Measurements from ENCODE around the gene C12orf75.
"Not testable (repeated sequence)": the region's sequence is repeated elsewhere in the genome, so short reads cannot be mapped to it uniquely, and the experiment has no call there.

Gene C12orf75

DNA sequence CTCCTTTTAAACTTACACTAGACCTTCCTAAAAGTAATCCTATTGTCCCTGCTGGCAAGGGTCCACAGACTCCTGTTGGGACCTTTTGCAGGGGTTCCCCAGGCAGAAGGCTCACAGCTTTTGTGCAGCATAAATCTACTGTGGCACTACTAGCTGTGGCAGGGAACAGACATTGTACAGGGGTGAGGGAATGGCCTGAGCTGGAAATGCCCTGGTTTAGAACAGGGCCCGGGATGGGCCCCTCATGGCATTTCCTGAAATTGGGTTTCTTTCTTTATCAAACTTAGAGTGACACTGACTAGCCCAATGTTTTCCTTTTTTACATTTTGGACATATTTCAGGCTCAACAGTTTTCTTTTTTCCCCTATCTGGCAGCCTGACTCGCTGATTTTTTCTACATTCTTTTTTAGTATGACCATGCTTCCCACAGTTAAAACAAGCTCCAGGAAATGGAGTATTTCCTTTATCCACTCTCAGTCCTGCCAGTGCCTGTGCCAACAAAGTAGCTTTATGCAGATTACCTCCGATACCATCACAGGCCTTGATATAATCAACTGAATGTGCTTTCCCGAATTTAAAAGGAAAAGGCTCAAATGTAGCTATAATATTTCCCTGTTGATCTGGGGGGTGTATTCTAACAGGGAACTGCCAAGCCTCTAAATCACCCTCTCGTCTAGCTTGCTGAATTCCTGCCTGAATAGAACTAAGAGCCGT is 22.7 kb upstream of the C12orf75 start:
- H3K4me3 ChIP-seq (ENCODE audit: low read length); DNase-seq (ENCODE audit: low read depth, low spot score): not testable (repeated sequence)

- not testable (repeated sequence) for H3K4me3 ChIP-seq (ENCODE audit: low read length); DNase-seq (ENCODE audit: low read depth, low spot score)
Observed at GRCh38 chr12:105308839-105309238, 21.7 kb upstream of the C12orf75 start.

GRCh38 chr12:105309384-105309783 is 21.1 kb upstream of the C12orf75 start:
- not testable (repeated sequence) for H3K4me3 ChIP-seq (ENCODE audit: low read length); DNase-seq (ENCODE audit: low read depth, low spot score)

DNA sequence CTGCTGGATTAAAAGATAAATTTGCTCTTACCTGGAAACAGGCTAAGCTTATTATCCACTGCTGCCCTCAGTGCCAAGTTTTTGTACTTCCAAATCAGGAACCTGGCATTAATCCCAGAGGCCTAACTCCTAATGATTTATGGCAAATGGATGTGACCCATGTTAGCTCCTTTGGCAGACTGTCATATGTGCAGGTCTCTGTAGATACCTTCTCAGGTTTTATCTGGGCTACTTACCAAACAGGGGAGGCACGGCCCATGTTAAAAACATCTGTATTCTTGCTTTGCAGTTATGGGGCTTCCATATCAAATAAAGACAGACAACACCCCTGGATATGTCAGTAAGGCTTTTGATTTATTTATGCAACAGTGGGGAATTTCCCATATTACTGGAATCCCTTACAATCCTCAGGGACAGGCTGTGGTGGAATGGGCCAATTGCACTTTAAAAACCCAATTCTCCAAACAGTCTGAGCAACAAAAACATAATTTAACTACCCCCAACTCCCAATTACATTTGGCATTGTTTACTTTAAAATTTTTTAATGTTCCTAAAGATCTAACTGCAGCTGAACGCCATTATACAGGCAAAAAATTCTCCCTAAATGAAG is 19.9 kb upstream of the C12orf75 start:
- H3K4me3 ChIP-seq (ENCODE audit: low read length); DNase-seq (ENCODE audit: low read depth, low spot score): not testable (repeated sequence)

DNA sequence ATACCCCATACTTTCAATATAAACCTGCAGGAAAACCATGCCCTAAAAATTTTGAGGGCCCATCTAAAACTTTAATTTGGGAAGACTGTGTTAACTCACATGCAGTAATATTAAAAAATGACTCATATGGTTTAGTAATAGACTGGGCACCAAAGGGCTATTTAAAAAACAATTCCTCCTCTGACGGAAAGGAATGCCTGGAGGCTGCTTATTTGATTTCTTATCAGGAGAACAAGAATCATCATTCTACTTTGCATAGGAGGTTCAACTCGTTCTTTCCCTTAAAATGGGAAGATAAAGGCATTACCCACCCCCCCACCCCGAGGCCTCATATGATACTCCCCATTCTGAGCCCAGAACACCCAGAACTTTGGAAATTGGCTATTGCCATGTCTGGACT is 18.6 kb upstream of the C12orf75 start:
- H3K4me3 ChIP-seq (ENCODE audit: low read length); DNase-seq (ENCODE audit: low read depth, low spot score): not testable (repeated sequence)

DNA sequence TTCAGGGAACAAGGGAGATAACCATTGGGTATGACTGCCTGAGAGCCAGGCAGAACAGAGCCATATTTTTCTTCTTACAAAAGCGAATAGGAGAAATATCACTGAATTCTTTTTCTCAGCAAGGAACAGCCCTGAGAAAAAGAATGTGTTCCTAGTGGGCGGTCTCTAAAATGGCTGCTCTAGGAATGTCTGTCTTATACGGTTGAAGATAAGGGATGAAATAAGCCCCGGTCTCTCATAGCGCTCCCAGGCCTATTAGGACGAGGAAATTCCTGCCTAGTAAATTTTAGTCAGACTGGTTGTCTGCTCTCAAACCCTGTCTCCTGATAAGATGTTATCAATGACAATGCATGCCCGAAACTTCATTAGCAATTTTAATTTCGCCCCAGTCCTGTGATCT is 16.7 kb upstream of the C12orf75 start:
- DNase-seq (ENCODE audit: low read depth, low spot score); H3K4me3 ChIP-seq (ENCODE audit: low read length): not testable (repeated sequence)

GRCh38 chr12:105315130-105315529 is 15.4 kb upstream of the C12orf75 start:
- DNase-seq (ENCODE audit: low read depth, low spot score), result no peak
- no peak overlapping the region for H3K4me3 ChIP-seq (ENCODE audit: low read length)

- no peak for DNase-seq (ENCODE audit: low read depth, low spot score)
- no peak overlapping the region for H3K4me3 ChIP-seq (ENCODE audit: low read length)
Observed at GRCh38 chr12:105315726-105316125, 14.8 kb upstream of the C12orf75 start.

GRCh38 chr12:105316931-105317852 is 13.3 kb upstream of the C12orf75 start:
- H3K4me3 ChIP-seq (ENCODE audit: low read length), result no peak overlapping the region
- no peak for DNase-seq (ENCODE audit: low read depth, low spot score)

GRCh38 chr12:105317942-105318621 is 12.4 kb upstream of the C12orf75 start:
- H3K4me3 ChIP-seq (ENCODE audit: low read length), result no peak overlapping the region
- DNase-seq (ENCODE audit: low read depth, low spot score), result no peak

- H3K4me3 ChIP-seq (ENCODE audit: low read length), result no peak overlapping the region
- DNase-seq (ENCODE audit: low read depth, low spot score), result no peak
Observed at GRCh38 chr12:105318651-105319483, 11.6 kb upstream of the C12orf75 start.

DNA sequence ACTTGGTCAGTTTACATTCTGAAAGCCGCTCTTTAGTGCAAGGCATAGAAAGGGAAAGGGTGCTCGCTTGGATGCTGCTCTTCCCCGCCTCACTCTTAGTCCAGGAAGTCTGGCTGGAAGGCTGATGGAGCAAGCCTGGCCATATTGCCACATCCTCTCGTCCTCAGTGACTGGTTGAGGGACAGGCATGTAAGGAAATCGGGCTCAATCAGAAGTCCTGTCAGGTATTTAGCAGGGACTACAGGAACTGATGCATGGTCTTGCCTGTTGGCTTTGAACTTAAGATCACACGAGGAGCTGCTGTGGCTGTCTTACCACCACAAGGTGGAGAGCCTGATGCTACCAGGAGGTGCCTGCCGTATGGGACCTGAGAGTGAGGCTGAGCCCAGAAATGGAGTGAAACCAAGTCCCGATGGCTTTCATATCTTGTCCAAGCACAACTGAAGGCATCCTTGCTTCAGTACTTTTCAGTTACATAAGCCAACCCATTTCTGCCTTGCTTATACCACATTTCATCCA is 10.7 kb upstream of the C12orf75 start:
- peak; percentile 74 for DNase-seq (ENCODE audit: low read depth, low spot score)
- no peak overlapping the region for H3K4me3 ChIP-seq (ENCODE audit: low read length)

DNA sequence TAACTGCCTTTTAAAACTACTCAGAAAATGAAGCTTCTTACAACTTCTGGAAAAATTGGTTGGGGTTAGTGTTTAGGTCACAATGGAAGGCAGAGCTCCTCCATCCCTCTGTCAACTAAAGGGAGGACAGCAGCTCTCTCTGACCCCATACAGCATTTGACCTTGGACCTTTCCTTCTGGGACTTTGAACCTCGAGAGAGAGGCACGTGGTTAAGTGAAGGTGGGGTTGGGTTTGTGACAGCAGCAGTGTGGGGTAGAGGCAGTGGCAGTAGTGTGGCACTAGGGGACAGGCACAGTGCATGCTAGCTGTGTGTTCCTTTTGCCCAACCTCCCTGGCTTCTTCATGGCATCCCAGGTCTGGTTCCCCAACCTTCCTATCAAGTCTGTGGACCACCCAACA is 9.4 kb upstream of the C12orf75 start:
- DNase-seq (ENCODE audit: low read depth, low spot score), result no peak
- H3K4me3 ChIP-seq (ENCODE audit: low read length), result no peak overlapping the region

DNA sequence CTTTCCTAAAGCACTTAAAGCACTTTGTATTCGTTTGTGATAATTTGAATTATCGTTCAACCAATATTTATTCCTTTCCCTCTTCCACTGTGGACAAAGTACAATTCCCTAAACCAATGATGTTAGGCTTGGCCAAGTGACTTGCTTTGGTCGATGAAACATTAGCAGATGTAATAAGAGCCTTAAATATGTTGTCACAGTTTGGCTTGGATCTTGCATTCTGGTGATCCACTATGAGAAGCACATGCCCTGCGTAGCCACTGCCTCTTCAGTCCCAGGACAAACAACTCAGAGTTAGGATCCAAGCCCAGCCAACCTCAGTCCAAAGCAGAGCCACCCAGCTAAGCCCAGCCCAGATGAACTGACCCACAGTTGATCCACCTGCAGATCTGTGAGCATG is 8.4 kb upstream of the C12orf75 start:
- H3K4me3 ChIP-seq (ENCODE audit: low read length), result no peak overlapping the region
- no peak for DNase-seq (ENCODE audit: low read depth, low spot score)

GRCh38 chr12:105324704-105325103 is 5.8 kb upstream of the C12orf75 start:
- H3K4me3 ChIP-seq (ENCODE audit: low read length), result no peak overlapping the region
- no peak for DNase-seq (ENCODE audit: low read depth, low spot score)

DNA sequence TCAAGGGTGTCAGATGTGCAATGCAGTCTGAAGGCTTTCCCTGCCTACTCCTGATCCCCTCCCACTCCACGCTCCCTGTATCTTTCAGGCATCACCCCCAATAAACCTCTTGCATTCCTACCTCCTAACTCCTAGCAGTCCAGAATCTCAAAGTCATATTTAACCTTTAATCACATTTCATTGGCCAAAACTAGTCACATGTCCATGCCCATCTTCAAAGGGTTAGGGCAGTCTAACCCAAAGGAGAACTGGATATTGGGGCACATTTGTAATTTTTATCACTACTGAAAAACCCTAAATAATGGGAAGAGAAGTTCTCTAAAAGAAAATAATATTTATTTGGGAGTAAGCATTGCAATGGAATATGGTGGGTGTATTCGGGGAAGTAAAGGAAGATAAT is 5.4 kb upstream of the C12orf75 start:
- H3K4me3 ChIP-seq (ENCODE audit: low read length), result no peak overlapping the region
- no peak for DNase-seq (ENCODE audit: low read depth, low spot score)

DNA sequence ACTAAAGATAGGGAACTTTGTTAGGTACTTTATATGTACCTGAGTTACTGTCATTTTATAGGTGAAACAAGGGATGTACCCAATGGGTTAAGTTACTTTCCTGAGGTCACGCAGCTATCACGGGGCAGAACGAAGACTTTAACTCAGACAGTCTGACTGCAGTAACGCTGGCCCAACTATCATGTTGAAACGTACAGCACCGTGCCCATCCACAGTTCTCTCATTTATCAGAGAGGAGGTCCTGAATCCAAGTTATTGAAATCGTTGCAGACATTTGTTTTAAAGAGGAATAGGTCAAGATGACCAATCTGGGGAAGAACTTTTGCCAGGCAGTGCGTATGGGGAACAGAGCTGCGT is 587 bp upstream of the C12orf75 start:
- no peak for DNase-seq (ENCODE audit: low read depth, low spot score)

More for the DNA sequence above, 587 bp upstream of the C12orf75 start:
- peak overlapping the region; percentile 45 for H3K4me3 ChIP-seq (ENCODE audit: low read length)

Data from Jurkat, Clone E6-1 (cell line).